T-helper 1 cell treated with Interleukin-12 subunit alpha and Interleukin-12 subunit beta and Interleukin-4 antibody, amounts not matched to agents 30 ng/mL and 1 ng/mL, for 36 hours (primary cell): Measurements from ENCODE around the gene MAGEF1. TPM values are rescaled to one million over a fixed set of nuclear protein-coding genes. Genes with fewer than 3 reads are reported as not detected.

Experiments used
- intact Hi-C: fragments of 100-400 bp; cut with micrococcal nuclease; formaldehyde crosslinking; loops from one replicate; pipeline ENCODE4 v1.15.1; 2024
- total RNA-seq: library from RNA; stranded (reverse); gene quantifications from 2 replicates; pipeline ENCODE4 v1.2.3, GENCODE V29; 2022

MAGEF1 gene
- total RNA-seq, 1 donor from 2014 or later: 9.0 TPM

DNA sequence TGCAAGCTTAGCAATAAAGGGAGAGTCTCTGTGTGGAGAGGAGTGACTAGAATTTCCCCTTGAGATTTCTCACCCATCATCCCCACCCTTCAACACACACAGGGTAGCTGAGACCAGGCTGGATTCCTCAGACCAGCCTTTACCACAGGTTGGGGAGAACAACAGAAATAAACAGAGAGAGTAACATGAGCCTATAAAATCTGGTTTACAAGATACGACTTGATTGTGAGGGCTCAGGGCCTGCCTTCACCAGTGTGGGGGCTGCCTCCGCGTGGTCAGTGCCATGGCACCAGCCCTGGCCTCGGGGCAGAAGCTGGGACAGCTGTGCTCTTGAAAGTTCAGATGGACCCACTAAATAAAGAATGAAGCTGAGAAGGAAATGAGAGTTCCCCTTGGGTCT is 14.6 kb upstream of the MAGEF1 start:
- intact Hi-C loops: loop anchor here (5.0 kb wide), 1 partner anchor 89 kb away; no protein-coding TSS in a partner anchor

DNA sequence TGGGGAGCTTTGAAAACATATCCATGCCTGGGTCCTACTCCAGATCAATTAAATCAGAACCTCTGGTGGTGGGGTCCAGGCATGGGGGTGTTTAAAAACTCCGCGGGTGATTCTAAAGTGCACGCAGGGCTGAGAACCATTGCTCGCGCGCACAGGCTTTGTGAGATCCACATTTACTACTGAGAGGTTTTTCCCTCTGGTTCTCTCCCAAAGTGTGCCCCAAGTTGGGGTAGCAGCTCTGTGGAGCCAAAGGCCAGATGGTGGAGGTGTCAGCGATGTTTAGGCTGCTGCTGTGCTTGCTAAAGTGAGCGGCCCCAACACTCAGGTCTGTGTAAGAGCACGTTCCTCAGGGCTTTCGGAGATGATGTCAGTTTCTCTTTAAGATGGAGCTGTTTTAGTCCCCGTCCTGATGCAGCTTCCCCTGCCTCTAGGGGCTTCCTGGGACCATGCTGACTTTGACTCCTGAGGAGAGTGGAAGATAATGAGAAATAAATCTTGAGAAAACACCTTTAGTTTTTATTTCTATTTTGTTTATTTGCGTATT is 13.4 kb upstream of the MAGEF1 start:
- intact Hi-C loops: loop anchor here (5.0 kb wide), 1 partner anchor 88 kb away; no protein-coding TSS in a partner anchor

DNA sequence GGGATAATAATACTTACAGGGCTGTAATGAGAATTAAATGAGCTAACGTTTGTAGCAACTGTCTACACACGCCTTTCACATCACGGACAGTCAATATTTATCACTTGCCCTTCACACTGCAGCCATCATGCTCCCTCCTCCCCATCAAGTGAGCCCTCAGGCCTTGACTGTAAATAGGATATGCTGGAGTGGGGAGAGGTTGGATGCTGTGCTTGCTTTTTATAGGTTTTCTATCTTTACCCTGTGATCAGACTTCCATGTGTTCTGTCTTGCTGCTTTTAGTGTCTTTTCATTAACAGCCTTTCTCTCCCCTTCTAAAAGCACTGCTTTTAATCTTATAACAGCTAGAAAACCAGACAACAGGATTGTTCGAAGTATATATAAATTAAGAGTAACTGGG is 12.8 kb upstream of the MAGEF1 start:
- intact Hi-C loops: loop anchor here (5.0 kb wide), 1 partner anchor 87 kb away; no protein-coding TSS in a partner anchor

DNA sequence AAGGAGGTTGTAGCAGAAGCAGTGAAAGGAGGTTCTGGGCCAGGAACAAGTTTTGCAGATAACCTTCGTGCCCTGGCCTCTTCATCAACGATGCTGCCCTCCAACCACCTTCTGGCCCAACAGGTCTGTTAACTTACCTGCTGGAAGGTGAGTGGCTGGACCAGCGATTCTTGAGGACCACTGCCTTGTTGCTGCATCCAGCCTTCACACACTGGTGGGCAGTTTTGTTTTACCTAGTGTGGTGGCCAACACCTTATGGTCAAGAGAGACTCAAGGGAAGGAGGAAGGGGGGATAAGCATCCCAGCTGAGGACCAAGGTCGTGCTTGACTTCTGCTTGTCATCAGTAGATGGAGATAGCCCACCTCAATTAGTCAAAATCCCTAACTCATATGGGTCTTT is 7.8 kb upstream of the MAGEF1 start:
- intact Hi-C loops: no loop called here

DNA sequence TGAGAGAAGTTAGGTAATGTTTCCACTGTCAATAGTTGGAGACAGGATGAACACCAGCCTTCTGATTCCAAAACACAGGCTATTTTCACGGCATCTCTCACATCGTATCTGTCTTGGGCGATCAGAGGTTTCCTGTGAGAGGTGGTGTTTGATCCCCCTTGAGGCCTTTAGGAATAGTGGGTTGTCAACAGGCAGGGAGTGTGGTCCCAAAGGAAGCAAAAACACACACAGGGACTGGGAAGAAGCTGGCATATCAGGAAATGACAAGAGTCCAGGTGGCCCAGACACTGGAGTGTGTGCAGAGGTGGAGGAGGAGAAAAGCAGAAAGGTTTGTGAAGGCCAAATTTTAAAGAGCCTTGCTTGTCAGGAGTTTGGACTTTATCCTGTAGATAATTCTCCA is 6.6 kb upstream of the MAGEF1 start:
- intact Hi-C loops: no loop called here

DNA sequence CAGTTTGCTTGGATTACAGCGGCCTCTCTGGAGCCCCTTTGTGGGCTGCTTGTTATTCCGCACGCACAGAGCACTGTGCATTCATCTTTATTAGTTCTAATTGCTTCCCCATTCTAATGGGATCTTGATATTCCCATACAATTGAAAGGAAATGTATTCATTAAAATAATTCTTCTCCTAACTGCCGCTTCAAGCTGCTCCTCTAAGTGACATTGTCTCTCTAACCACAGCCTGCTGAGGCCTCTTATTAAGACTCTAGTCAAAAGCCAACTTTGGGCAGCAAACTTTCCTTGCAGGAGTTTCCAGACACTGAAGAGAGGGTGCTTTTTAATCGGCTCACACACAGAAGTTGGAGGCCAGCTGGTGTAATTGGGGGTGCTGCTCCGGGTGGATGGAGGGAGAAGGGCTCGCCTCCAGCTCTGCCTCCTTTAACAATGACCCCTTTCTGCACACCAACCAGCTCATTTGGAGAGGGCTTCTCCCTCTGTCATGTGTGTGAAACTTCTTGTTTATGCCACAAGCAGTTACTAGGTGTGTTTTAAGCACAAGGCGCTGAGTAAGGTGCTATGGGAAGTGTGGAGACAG is 5.6 kb upstream of the MAGEF1 start:
- intact Hi-C loops: no loop called here

DNA sequence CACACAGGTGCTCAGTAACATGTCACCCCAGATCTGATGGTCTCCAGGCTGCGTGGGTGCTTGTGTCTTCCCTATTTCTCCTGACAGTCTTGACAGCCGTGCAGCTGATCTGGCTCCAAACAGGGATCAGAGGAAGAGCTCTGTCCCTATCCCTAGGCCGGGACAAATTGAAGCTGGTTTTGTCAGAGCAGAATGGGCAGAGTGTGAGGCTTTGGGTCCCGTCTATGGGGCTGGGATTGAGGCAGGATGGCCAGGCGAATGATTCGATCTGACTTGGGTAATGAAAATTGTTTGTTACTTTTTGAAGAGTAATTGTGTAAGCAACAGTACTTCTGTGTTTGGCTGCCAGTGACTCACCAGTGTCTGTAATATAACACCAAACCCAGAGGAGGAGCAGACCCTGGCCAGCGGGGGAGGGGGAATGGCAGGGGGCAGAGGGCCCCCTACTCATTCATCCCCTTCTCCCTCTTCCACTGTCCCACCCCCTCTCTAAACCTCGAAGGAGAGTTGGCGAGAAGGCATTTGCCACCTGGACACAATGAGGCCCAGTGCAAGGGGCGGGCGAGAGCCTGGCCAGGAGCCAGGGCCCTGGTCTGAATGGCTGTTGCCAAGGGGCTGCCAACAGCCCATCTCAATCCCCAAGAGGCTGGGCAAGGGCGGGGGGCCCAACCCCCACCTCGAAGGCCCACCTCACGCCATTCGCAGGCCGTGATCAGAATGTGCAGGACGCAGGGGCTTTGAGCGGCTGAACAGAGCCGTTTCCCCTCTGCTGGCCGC is 4.9 kb upstream of the MAGEF1 start:
- intact Hi-C loops: no loop called here

DNA sequence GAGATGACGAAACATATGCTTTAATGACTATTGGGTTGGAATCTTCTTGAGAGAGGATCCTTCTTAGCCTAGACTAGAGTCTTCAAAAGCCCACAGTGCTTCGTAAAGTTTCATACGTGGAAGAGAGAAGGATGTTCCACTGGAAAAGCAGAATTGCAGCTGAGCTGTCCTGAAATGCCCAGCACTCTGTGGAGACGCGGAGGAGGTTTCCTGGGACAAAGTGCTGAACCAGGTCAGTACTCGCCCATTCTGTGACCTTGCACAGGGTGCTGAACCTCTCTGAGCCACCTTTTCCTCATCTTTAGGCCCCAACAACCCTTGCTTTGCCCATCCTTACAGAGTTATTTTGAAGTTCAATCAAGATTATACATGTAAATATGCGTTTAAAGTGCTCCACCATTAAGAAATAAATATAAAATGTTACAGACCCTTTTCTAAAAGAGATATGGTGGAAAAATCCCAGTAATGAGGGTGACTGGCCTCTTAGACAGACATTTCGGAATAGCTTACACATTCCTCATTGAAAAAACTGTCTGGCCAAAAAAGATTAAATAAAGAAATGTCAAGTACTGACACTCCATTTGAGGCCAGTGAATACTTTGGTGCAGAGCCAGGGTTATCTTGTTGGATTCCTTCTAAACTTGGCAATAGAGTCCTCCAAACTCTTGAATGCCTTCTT is 4.2 kb upstream of the MAGEF1 start:
- intact Hi-C loops: no loop called here

DNA sequence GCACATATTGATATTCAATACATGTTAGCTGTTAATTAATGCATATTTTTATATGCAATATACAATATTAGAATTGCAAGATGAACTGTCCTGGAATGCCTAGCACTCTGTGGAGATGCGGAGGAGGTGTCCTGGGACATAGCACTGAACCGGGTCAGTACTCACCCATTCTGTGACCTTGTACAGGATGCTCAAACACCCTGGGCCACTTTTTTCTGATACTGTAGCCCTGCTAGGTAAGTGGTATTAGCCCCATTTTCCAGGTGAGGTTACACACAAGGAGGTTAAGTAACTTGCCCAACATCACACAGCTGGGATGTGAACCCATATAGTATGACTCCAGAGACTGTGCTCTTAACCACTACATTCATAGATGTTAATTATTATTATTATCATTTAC is 1.7 kb upstream of the MAGEF1 start:
- intact Hi-C loops: loop anchor here (5.0 kb wide), 7 partner anchors 64 to 831 kb away; partner anchors contain the start of genes ABCC5, CLCN2, EIF2B5 and PARL

DNA sequence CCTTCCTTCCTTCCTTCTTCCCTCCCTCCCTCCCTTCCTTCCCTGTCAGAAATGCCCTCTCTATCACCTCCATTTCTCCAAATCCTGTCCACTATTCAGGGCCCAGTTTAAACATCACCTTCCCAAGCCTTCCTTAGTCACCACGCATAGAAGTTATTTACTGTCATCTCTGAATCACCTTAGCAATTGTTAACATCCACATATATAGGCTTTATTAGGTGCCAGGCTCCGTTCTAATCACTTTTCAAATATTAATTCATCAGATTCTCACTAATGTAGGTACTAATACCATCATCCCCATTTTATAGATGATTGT is 1.1 kb upstream of the MAGEF1 start:
- intact Hi-C loops: loop anchor here (5.0 kb wide), 7 partner anchors 64 to 831 kb away; partner anchors contain the start of genes ABCC5, CLCN2, EIF2B5 and PARL

DNA sequence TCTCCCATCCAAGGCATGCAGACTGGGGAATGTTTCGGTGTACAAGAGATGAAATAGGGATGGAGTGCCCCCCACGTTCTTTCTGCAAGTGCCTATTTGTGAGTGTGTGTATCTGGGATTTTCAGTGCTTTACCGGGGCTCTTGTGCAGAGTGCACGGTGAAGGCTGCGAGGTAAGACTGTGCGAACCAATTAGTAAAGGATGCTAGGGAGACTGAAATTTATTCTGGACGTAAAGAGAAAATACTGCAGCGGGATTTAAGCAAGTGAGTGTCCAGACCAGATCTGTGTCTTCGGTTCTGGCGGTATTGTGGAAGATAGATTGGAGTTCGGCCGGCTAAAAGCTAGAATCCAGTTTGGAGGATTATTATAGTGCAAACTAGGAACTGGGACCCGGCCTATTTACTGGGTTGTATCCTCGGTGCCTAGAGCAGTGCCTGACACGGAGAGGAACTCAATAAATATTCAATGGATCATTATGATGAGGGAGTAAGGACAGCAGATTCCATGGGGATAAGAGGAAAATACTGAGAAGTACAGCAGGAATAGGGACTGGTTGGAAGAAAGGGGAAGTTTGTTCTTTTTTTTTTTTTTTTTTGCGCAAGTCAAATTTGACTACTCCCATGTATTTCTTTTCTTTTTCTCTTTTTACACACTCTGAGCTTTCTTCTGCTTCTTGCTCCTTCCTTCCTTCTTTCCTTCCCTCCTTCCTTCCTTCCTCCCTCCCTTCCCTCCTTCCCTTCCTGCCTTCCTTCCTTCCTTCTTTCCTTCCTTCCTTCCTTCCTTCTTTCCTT is 580 bp upstream of the MAGEF1 start:
- intact Hi-C loops: loop anchor here (1.0 to 5.0 kb wide), 11 partner anchors 15 to 830 kb away; partner anchors contain the start of genes ABCC5, CLCN2, EIF2B5 and EPHB3

DNA sequence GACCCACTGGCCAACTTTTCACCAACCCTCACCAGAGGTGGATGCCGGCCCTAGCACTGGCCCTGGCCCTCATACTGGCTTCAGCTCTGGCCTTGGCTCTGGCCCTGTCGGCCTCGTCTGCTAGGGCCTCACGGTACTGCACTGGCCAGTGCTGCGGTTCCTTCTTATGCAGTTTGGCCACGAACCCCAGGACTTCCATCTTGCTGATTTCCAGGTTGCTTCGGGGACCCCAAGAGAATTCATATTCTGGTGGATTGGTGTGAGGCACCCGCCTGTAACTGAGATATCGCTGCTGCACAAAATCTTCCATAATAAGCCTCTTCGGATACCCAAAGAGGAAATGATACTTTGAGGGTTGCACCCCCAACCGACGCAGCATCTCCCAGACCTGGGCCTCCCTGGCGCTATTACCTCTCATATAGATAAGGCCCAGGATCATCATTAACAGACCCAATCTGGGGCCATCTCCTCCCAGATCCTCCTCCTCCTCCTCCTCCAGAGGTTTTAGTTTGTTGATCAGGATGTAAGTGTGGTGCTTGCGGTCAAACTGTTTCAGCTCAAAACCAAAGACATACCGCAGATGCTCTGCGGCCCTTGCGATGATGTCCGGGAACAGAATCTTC is 883 bp downstream of the MAGEF1 start:
- intact Hi-C loops: loop anchor here (1.0 to 5.0 kb wide), 8 partner anchors 66 to 829 kb away; partner anchors contain the start of genes ABCC5, CLCN2, EIF2B5 and PARL

DNA sequence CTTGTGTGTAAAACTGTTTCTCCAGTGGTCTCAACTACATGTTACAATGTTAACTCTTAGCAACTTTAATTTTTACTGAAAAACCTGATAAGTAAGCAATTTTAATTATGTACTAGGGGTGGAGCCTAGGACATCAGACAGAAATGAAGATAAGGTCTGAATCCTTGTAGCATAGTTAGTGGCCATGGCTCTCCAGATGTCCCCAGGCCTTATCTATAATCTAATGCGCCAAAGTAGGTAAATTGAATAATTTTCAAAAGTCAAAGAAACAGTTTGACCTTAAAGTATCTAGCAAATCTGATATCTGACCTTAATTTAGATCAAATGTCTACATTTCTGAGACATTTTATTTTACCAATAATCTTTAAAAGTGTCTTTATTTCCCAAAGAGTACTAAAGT is 8.2 kb downstream of the MAGEF1 start:
- intact Hi-C loops: no loop called here

DNA sequence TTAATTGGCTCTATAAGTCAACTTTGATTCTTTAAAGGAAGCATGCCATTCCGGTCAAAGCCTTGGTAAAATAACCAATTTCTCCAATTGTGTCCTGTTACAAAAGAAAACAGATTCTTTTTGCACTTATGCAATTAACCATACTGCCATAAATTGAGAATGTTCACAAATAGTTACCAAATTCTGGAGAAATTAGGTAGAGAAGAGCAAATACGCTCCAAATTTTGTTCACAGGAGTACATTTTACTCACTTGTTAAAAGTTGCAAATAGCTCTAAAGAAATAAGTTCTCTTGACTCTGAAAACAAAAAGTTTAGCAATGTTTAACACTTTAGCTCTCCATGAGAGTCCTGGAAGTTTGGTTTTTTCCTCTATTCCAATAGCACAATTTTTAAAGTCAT is 11.1 kb downstream of the MAGEF1 start:
- intact Hi-C loops: no loop called here

DNA sequence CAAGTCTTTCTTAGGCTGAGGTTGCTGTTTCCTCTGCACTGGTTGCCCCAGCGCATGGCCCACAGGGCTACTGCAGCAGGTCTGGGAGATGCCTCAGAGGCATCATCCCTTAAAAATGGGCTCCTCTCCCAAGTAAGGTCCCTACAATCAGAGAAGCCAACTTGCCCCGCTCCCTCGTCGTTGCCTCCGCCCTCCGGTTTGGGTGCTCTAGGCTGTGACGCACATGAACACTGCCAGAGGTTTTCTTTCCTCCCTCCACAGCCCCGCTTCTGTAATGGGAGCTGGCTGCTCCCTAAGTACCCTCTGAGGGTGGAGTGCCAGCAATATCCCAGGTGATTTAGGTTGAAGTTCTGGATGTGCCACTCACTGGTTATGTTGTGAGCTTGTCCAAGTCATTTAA is 14.0 kb downstream of the MAGEF1 start:
- intact Hi-C loops: no loop called here

DNA sequence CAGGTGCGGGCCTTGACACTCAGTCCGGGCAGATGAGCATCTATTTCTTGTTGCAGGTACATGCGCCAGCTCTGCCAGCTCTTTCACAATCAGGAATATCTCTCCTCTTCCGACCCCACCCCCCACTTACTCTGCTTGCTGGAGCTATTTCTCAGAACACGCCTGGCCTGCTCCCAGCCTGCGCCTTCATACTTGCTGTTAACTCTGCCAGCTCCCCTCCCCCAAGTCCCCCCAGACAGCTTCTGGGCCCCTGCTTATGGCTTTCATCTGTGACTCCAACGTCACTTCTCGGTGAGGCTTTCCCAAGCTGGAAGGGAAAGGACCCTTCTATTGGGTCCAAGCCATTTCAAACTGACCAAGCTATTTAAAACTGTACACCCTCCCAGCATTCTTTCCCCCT is 15.2 kb downstream of the MAGEF1 start:
- intact Hi-C loops: no loop called here

DNA sequence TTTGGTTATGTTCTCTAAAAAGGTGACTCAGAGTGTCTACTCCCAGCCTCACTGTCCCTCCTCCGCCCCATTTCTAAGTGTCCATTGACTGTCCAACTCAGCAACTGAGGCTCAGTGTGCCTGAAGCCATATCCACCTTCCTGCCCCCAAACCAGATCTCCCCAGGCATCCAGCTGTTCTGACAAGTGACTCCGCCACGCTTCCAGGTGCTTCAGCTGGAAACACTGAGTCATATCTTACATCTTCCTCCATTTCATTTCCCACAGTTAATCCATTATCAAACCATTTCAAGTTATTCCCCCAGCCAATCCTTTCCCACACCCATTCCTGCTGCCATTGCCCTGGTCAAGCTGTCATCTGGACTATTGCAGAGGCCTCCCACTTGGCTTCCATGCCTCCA is 17.1 kb downstream of the MAGEF1 start:
- intact Hi-C loops: no loop called here

DNA sequence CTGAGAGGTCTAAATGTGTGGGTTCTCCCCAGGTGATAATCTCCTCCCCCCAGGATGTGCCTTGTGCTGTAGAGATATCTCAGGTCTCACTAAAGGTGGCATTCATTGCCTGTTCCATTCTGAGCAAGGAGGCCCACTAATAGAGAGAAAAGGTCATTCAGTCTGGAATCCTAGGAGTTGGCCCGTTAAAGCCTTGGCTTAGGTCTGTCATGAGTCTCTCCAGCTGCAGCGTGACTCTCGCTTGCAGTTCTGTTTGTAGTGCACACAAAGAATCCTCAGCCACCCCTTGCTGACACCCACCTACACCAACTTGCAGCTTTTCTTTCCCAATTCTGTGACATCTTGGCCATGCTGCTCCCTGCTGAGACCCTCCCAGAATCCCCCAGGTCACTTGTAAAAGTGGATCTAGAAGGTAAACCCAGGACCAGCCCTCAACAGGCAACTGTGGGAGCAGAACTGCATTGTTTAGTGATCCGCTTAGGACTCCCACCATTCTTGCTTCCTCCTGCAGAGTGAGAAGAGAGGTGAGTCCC is 17.7 kb downstream of the MAGEF1 start:
- intact Hi-C loops: no loop called here

DNA sequence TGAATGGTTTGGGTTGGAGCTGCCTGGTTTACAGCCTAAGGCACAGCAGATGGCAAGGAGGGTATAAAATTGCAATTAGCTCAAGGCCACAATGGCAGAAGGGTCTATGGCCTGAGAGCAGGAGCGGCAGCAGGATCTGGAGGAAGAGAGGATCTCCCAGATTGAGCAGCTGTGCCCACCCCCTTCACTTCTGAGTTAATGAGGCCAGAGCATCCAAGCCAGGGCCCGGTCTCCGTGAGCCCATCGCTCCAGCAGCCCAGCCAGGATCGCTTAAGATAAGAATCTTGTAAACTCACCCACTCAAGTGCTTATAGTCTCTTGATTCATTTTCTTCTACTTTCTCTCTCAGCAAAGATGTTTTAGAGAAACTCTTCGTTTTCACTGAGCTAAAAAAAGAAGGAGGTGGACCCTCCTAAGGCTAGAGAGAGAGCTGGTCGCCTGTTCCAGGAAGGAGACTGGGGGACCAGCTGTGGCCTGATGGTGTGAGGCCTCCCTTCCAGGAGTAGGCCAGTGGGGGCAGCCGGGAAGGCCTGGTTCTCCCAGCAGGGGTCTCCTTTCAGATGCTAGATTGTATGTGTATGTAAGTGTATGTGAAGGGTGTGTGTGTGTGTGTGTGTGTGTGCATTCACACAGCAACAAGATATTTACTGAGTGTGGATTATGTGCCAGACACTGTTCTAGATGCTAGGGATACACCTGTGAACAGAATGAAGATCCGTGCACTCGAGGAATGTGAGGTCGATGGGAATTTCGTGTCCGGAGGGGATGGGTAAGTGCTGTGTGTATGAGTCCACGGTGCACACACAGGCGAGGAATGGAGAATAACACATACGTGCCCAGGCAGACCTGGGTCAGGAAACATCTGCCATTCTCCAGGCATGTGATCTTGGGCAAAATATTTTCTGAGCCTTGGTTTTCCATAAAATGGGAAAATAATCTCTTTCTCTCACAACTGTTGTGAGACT is 18.6 kb downstream of the MAGEF1 start:
- intact Hi-C loops: no loop called here
